Esophagus squamous epithelium (tissue), 5 donors: Measurements from ENCODE around the gene KIRREL2. TPM values are rescaled to one million over a fixed set of nuclear protein-coding genes. Genes with fewer than 3 reads are reported as not detected.
"Not testable (repeated sequence)": the region's sequence is repeated elsewhere in the genome, so short reads cannot be mapped to it uniquely, and the experiment has no call there.

ENCODE experiments used
- DNase-seq: peaks from one replicate; lab custom pipeline; 2025; lab: John Stamatoyannopoulos, UW
- H3K27ac ChIP-seq, 4 donors: fragments of 200-600 bp; sonication (generic); one replicate each; pipeline ENCODE4 v1.5.1; 2016 to 2019; ENCODE audit warnings: mild to moderate bottlenecking in 1 of 4
- H3K27me3 ChIP-seq, 4 donors: fragments of 200-600 bp; sonication (generic); 1 replicate in 3 of 4; 2 replicates in 1 of 4; pipeline versions ENCODE4 v1.5.1 to v1.6.0; 2017 to 2021; ENCODE audit warnings: antibody characterized with exemption in 1 of 4
- H3K36me3 ChIP-seq, 3 donors: fragments of 200-600 bp; sonication (generic); one replicate each; pipeline ENCODE4 v1.5.1; 2016 to 2019
- H3K4me1 ChIP-seq, 3 donors: fragments of 200-600 bp; sonication (generic); one replicate each; pipeline ENCODE4 v1.5.1; 2017 to 2019
- H3K4me3 ChIP-seq, 4 donors: fragments of 200-600 bp; sonication (generic); 1 replicate in 3 of 4; 2 replicates in 1 of 4; pipeline ENCODE4 v1.5.1; 2016 to 2019; ENCODE audit warnings: mild to moderate bottlenecking in 2 of 4, moderate library complexity in 1 of 4
- H3K9me3 ChIP-seq, 3 donors: fragments of 200-600 bp; sonication (generic); one replicate each; pipeline ENCODE4 v1.5.1; 2016 to 2019
- CTCF ChIP-seq, 6 experiments: fragments of 450-650 bp in 4 of 6; fragments of 200-600 bp in 2 of 6; sonication (generic) in 2 of 6; IDR thresholded peaks; one replicate each; pipeline ENCODE4 v1.5.1; 2016 to 2019; ENCODE audit warnings: antibody characterized with exemption in 6 of 6, mild to moderate bottlenecking in 4 of 6, moderate library complexity in 4 of 6
- POLR2A ChIP-seq, 4 donors: fragments of 450-650 bp; IDR thresholded peaks; one replicate each; pipeline ENCODE4 v1.6.1; 2017; ENCODE audit warnings: antibody characterized with exemption in 4 of 4, mild to moderate bottlenecking in 4 of 4, moderate library complexity in 3 of 4
- WGBS, 2 donors: methylation state at CpG; one replicate each; pipeline ENCODE4 v1.1.5; 2018; 5-methylcytosine and 5-hydroxymethylcytosine counted together
- intact Hi-C: fragments of 100-400 bp; cut with DNase I; formaldehyde crosslinking; loops from one replicate; pipeline ENCODE4 v1.15.0; 2022
- total RNA-seq, 4 donors: library from RNA; depleted of rRNA; stranded (reverse); fragments of >200 nt; gene quantifications; one replicate each; pipeline ENCODE4 v1.1.0, GENCODE V29; 2016
- donor health status: DM: yes; HTN: yes; CAD: no.

The KIRREL2 gene
- total RNA-seq, 4 donors from 2014 or later: 0.57 TPM; not detected in 3

- no peaks in the 10 kb centered on the region for H3K9me3 ChIP-seq
- no peak overlapping the region for H3K4me3 ChIP-seq
- 73 to 81% methylated on average over 3 to 5 of the region's 5 CpGs for WGBS, 2 donors
- no peaks in the 10 kb centered on the region for H3K36me3 ChIP-seq
- peaks cover 0 to 8% (median 0%) of the 10 kb centered on the region in 3 donors for H3K4me1 ChIP-seq
- TF ChIP-seq POLR2A (IDR thresholded peaks at IDR 0.05): no peak
- no peak for TF ChIP-seq CTCF (IDR thresholded peaks at IDR 0.05)
- peaks cover 0 to 87% (median 6%) of the 10 kb centered on the region in 4 donors for H3K27me3 ChIP-seq
- H3K27ac ChIP-seq: no peak overlapping the region
- DNase-seq: no peak
- intact Hi-C loops: no loop called here
Measured at GRCh38 chr19:35863018-35863417, 6.3 kb downstream of the KIRREL2 start.

DNA sequence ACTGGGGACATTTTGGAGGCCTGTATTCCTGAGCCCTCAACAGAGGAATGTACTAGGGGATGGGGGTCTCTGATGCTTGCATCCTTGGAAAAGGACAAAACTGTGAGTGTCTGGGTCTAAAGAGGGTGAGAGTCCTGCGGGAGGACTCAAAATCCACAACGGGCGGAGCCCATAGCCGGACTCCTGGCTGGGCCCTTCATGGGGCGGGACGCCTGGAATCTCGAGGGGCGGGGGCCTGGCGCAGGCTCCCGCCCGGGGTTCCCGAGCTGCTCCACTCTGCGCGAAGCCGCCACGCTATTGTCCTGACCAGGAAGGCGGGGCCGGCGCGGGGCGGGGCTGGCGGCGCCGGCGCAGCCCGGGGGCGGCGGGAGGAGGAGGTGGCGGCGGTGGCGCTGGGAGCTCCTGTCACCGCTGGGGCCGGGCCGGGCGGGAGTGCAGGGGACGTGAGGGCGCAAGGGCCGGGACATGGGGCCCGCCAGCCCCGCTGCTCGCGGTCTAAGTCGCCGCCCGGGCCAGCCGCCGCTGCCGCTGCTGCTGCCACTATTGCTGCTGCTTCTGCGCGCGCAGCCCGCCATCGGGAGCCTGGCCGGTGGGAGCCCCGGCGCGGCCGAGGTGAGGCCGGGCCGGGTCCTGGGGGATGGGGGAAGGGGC is 11.6 kb downstream of the KIRREL2 start, which contains the start of gene APLP1:
Gene APLP1 (plus strand): TSS at position 403 of the 651 bp plus-strand sequence. CDS start 63 bp downstream, at position 466.
- peak within 1 kb of the TSS; percentile 19 to 72 (median 44) for H3K4me3 ChIP-seq
- peaks cover 17 to 25% (median 17%) of the 10 kb centered on the region in 3 donors for H3K4me1 ChIP-seq
- no peaks in the 10 kb centered on the region for H3K9me3 ChIP-seq
- no peak for DNase-seq
- H3K36me3 ChIP-seq: no peaks in the 10 kb centered on the region
- TF ChIP-seq POLR2A (IDR thresholded peaks at IDR 0.05) (no peak), CTCF (IDR thresholded peaks at IDR 0.05) (no peak)
- H3K27me3 ChIP-seq: peaks cover 0 to 75% (median 0%) of the 10 kb centered on the region in 4 donors
- WGBS, 2 donors: 7% methylated on average over 5 of the region's 60 CpGs; no CpG with 5 or more reads in 1 of the 2 donors
- H3K27ac ChIP-seq: no peak within 1 kb of the TSS
- intact Hi-C loops: no loop called here

DNA sequence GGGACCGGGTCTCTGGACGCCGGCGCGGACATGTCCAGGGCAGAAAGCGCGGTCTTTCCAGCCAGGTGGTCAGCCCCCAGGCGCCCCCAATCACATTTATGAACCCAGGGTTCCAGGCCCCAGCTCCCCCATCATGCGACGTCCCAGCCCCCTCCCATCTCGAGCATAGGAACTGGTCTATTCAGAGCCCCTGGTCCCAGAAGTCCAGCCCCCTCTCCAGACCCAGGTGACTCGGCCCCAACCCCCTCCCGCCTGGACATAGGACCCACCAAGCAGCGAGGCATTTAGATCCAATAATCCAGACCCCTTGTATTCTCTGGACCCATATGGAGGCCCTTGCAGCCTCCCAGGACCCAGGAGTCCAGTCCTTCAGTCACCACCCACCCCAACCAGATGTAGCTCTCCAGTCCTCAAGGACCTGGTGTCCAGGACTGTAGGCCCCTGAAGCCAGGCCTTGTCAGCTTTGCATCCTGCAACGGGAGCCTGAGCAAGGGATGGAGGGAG is 12.2 kb downstream of the KIRREL2 start:
- WGBS, 2 donors: 13% methylated on average over 3 of the region's 15 CpGs; no CpG with 5 or more reads in 1 of the 2 donors
- no peaks in the 10 kb centered on the region for H3K9me3 ChIP-seq
- TF ChIP-seq CTCF (IDR thresholded peaks at IDR 0.05) (no peak), POLR2A (IDR thresholded peaks at IDR 0.05) (no peak)
- H3K27ac ChIP-seq: no peak overlapping the region
- intact Hi-C loops: no loop called here
- no peak for DNase-seq
- H3K4me1 ChIP-seq: peaks cover 17 to 25% (median 17%) of the 10 kb centered on the region in 3 donors
- H3K36me3 ChIP-seq: no peaks in the 10 kb centered on the region
- peak overlapping the region; percentile 19 to 72 (median 44) for H3K4me3 ChIP-seq
- peaks cover 0 to 74% (median 0%) of the 10 kb centered on the region in 4 donors for H3K27me3 ChIP-seq

DNA sequence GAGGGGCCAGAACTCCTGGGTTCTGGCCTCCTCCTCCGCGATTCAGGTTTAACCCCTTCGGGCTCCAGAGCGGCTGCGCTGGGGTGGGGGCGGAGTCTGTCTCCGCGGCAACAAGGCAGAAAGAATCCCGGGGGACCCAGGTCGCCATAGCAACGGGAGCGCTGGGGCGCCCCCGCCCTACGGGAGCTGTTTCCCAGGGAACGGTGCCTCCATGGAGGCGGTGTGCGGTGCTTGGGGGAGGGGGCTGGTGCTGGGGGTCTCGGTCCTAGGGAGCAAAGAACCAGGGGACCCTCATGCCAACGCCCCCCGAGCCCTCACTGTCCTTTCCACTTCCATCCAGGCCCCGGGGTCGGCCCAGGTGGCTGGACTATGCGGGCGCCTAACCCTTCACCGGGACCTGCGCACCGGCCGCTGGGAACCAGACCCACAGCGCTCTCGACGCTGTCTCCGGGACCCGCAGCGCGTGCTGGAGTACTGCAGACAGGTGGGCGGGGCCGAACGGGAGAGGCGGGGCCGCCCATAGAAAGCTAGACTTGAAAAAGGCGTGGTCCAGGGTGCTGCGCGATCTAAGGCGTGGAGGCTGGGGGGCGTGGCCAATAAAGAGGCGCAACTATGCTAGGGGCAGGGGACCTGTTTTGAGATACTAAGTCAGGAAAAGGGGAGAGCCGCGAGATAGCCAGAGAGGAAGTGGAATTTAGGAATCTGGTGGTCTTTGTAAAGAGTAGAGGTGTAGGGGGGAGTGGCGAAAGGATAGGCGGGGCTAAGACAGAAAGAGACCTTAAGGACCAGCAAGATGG is 12.8 kb downstream of the KIRREL2 start:
- WGBS, 2 donors: 3 to 6% methylated on average over 10 to 15 of the region's 51 CpGs
- no peak for DNase-seq
- Histone ChIP-seq H3K27me3 (peaks cover 0 to 71% (median 0%) of the 10 kb centered on the region in 4 donors), H3K36me3 (no peaks in the 10 kb centered on the region), H3K4me1 (peaks cover 17 to 25% (median 17%) of the 10 kb centered on the region in 3 donors), H3K9me3 (no peaks in the 10 kb centered on the region), H3K27ac (no peak overlapping the region), H3K4me3 (peak overlapping the region in 2 of 4 donors; percentile 55 to 72)
- no peak for TF ChIP-seq POLR2A (IDR thresholded peaks at IDR 0.05)
- TF ChIP-seq CTCF (IDR thresholded peaks at IDR 0.05): no peak
- intact Hi-C loops: no loop called here

GRCh38 chr19:35870124-35870736 is 13.5 kb downstream of the KIRREL2 start:
- Histone ChIP-seq H3K4me3 (peak overlapping the region in 2 of 4 donors; percentile 55 to 72), H3K4me1 (peaks cover 17 to 25% (median 17%) of the 10 kb centered on the region in 3 donors)
- 46 to 48% methylated on average over 24 to 26 of the region's 26 CpGs for WGBS, 2 donors

More at GRCh38 chr19:35870124-35870736, 13.5 kb downstream of the KIRREL2 start:
- H3K9me3 ChIP-seq, H3K36me3 ChIP-seq, intact Hi-C loops, DNase-seq, H3K27ac ChIP-seq: not testable (repeated sequence)
- H3K27me3 ChIP-seq: peaks cover 0 to 64% (median 0%) of the 10 kb centered on the region in 4 donors
